ENCODE data around the gene MKNK2. TPM values are rescaled to one million over a fixed set of nuclear protein-coding genes. Genes with fewer than 3 reads are reported as not detected.

The MKNK2 gene
- total and polyA plus RNA-seq, 2 donors (not counting 3 experiments of a cell fraction or from before 2014, with no cell fraction given) = 65.1 to 86.1 TPM

- Histone ChIP-seq H3K9me3 (replicated peaks; ENCODE audit: control insufficient read depth, insufficient read depth, low read length) (no peaks in the 10 kb centered on the region), H3K79me2 (ENCODE audit: control insufficient read depth, insufficient read depth, low read length) (peaks cover 9% of the 10 kb centered on the region), H3K36me3 (ENCODE audit: control insufficient read depth in 2 of 2, extremely low read depth in 1 of 2, insufficient read depth in 2 of 2, low read length in 2 of 2) (no peaks in the 10 kb centered on the region), H2AFZ (ENCODE audit: low read depth, low read length) (no peak overlapping the region), H4K20me1 (replicated peaks; ENCODE audit: control insufficient read depth, extremely low read depth, insufficient read depth, low read length) (no peaks in the 10 kb centered on the region), H3K27me3 (ENCODE audit: control insufficient read depth in 2 of 2, insufficient read depth in 2 of 2, low read length in 2 of 2) (no peaks in the 10 kb centered on the region), H3K9me1 (replicated peaks; ENCODE audit: control insufficient read depth, extremely low read depth, insufficient read depth, low read length) (no peaks in the 10 kb centered on the region), H3K27ac (ENCODE audit: insufficient read depth, low read depth, low read length) (no peak overlapping the region), H3K4me3 (replicated peaks in 1 of 3; ENCODE audit: insufficient read depth in 1 of 3, low read depth in 1 of 3, low read length in 3 of 3) (peak overlapping the region in 1 of 3 experiments; percentile 22), H3K9ac (replicated peaks; ENCODE audit: extremely low read depth, insufficient read depth, low read length) (no peak overlapping the region), H3K4me2 (ENCODE audit: insufficient read depth, low read length) (no peak overlapping the region), H3K4me1 (ENCODE audit: control insufficient read depth, extremely low read depth, insufficient read depth, low read length) (no peaks in the 10 kb centered on the region)
- dilution Hi-C loops (cut with MboI; ENCODE audit: extremely low pct_ligation_motif_present, low sequenced_read_pairs) = no loop called here
- no TSS peak for BruUV-seq (replicated peaks)
- FAIRE-seq = peak; percentile 75
- CTCF ChIA-PET = interaction anchor here (6.0 kb wide), 1 partner anchor 52 kb away, joined by 75 read pairs; no protein-coding TSS in a partner anchor
- DNase-seq (ENCODE audit: low read depth, low spot score) = peak; percentile 42
- no peak for TF ChIP-seq POLR2A (IDR thresholded peaks at IDR 0.05; ENCODE audit: low read depth, low read length)
- no peak for TF ChIP-seq FOS (IDR thresholded peaks at IDR 0.05; ENCODE audit: borderline replicate concordance, insufficient read depth, low read length)
- no peak for TF ChIP-seq JUN (IDR thresholded peaks at IDR 0.05; ENCODE audit: borderline replicate concordance, insufficient read depth, insufficient read length, low read depth)
- TF ChIP-seq MYC (IDR thresholded peaks at IDR 0.05; ENCODE audit: low read depth, low read length) = no peak
- no peak for TF ChIP-seq GATA2 (IDR thresholded peaks at IDR 0.05; ENCODE audit: insufficient read depth, insufficient read length, low read depth, low read length)
- TF ChIP-seq CTCF (IDR thresholded peaks at IDR 0.05; ENCODE audit: extremely low read depth in 1 of 2, insufficient read depth in 1 of 2, low read depth in 1 of 2, low read length in 2 of 2) = no peak
- TF ChIP-seq EZH2 (IDR thresholded peaks at IDR 0.05; ENCODE audit: borderline replicate concordance, low read depth, low read length, severe bottlenecking) = no peak
- TF ChIP-seq MAX (IDR thresholded peaks at IDR 0.05; ENCODE audit: insufficient read depth, insufficient read length) = no peak
- no peak for TF ChIP-seq POLR2AphosphoS5 (IDR thresholded peaks at IDR 0.05; ENCODE audit: insufficient read depth, low read depth, low read length)
- POLR2A ChIA-PET = interaction anchor here (1.0 kb wide), 1 partner anchor 79 kb away, joined by 4 read pairs; no protein-coding TSS in a partner anchor
- intact Hi-C loops (cut with micrococcal nuclease) = no loop called here
Measured at GRCh38 chr19:2016041-2016807, 34.8 kb downstream of the MKNK2 start.

All from endothelial cell of umbilical vein (primary cell).